GM18505 (cell line): ENCODE results near the gene TCP11.

Experiments
- ATAC-seq: cut with Tn5 transposase; IDR thresholded peaks from one replicate; pipeline ENCODE4 v1.9.1; 2021; ENCODE audit not compliant: unreplicated experiment
- POLR2A ChIP-seq: IDR thresholded peaks from 4 replicates; pipeline ENCODE4 v1.6.1; 2011; ENCODE audit warnings: borderline replicate concordance; ENCODE audit not compliant: insufficient read depth, insufficient read length; ENCODE audit errors: extremely low read depth

The TCP11 gene

GRCh38 chr6:35178932-35179832 lies 38.0 kb upstream of the TCP11 start:
- no peak for ATAC-seq
- TF ChIP-seq POLR2A, result no peak

DNA sequence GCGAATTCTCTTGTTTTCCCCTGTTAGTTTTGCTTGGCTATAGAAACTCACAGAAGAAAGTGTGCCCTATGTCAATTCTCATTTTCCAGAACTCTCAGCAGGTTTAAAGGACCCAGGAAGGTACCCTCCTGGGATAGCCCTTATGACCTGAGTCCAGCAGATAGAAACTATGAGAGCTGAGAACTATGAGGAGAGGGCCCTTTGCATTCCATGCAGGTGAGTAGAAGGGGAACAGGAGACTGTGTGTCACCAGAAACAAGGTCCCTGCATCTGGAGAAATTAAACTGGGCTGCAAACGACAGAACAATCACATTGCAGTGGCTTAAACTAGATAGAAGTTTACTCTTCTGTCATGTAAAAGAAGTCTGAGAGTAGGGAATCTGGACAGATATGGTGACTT lies 36.9 kb upstream of the TCP11 start:
- no peak for TF ChIP-seq POLR2A

GRCh38 chr6:35177596-35177995 lies 36.5 kb upstream of the TCP11 start:
- no peak for ATAC-seq
- no peak for TF ChIP-seq POLR2A

More for the DNA sequence above, 36.9 kb upstream of the TCP11 start:
- no peak for ATAC-seq

DNA sequence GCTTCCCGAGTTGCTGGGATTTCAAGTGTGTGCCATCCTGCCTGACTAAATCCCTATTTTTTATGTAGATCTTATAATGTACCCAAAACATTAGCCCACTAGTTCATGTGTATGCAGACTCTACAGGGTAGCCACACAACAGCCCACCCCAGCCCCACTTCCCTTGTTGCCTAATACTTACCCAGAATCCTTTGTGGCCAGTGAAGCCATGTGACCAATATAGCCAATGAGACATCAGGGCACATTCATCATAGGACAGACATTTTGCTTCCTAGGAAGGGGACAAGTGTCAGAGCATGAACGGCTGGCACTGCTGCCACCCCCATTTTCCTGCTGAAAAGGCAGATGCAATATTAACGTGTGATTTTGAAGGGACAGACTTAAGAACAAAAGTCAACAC lies 36.0 kb upstream of the TCP11 start:
- TF ChIP-seq POLR2A, result no peak
- no peak for ATAC-seq

DNA sequence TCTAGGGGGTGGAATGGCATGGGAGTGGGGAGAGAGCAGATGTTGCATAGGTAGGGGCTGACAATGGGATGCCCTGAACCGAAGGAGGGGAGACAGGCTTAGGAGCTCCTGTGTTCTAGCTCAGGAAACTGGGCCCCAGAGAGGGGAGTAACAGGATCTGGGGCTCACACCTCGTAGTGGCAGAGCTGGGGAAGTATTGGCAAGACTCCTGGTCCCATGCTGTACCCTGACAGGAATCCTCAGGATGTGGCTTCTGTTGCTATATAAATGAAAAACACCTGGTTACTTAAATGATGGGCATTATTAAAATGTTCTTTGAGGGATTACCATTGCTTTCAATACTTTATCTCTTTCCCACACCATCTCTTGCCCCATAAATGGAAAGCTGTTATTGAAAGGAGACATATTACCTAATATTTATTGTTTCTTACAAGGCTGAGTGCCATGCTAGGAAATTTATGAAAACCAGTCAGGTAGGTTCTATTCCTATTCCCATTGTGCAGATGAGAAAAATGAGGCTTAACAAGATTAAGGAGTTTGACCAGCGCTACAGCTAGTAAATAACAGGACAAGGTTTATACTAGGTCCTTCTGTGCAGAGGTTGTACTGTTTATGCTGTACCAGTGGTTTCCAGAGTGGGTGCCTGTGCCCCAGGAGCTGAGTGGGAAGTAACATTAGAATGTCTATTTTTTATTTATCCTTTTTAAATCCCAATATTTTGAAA lies 35.3 kb upstream of the TCP11 start:
- no peak for TF ChIP-seq POLR2A
- ATAC-seq, result no peak

- TF ChIP-seq POLR2A, result no peak
- no peak for ATAC-seq
Measured at GRCh38 chr6:35174501-35174900, 33.4 kb upstream of the TCP11 start.

- TF ChIP-seq POLR2A, result no peak
- no peak for ATAC-seq
Measured at GRCh38 chr6:35174088-35174434, 32.9 kb upstream of the TCP11 start.

GRCh38 chr6:35173427-35174087 lies 32.4 kb upstream of the TCP11 start:
- ATAC-seq, result no peak
- TF ChIP-seq POLR2A, result no peak

GRCh38 chr6:35173044-35173426 lies 31.9 kb upstream of the TCP11 start:
- TF ChIP-seq POLR2A, result no peak
- no peak for ATAC-seq

DNA sequence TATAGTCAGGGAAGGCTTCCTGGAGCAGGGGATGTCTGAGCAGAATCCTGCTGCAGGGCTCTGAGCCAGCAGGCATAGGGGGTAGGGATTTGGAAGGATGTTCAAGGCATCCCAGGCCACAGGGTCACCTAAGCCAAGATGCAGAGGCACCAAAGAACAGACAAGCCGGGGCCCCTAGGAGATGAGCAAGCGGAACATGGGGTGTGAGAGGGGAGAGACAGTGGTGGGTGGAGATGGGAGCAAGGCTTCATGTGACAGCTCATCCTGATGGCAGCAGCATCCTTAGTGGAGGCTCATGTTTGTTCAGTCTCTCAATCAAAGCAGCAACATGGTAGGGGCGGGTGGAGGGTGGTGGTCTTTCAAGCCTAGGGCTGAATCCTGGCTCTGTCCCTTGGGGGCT lies 29.8 kb upstream of the TCP11 start:
- no peak for ATAC-seq
- no peak for TF ChIP-seq POLR2A

- no peak for TF ChIP-seq POLR2A
- ATAC-seq, result no peak
Measured at GRCh38 chr6:35170166-35170565, 29.0 kb upstream of the TCP11 start.

DNA sequence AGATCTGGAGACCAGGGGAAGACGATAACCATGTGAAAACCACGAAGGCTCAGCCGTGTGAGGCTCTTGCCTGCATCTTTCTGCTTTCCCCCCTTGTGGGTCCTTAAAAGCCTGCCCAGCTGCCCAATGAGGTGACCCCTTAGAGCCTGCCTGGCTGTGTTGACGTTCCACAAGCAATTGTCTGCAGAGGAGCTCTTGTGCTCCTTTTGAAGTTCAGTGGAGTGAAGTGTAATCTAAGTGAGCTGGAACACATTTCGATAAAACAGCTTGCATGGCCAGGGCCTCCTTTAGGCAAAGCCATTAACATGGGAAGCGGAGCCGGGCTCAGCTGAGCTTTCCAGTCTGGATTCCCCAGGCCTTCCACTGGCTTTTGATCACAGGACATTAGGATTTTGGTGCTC lies 27.3 kb upstream of the TCP11 start:
- no peak for ATAC-seq

GRCh38 chr6:35167505-35167904 lies 26.4 kb upstream of the TCP11 start:
- ATAC-seq, result no peak

More for the DNA sequence above, 27.3 kb upstream of the TCP11 start:
- TF ChIP-seq POLR2A, result no peak

GRCh38 chr6:35166520-35166919 lies 25.4 kb upstream of the TCP11 start:
- ATAC-seq, result no peak
- no peak for TF ChIP-seq POLR2A

More at GRCh38 chr6:35167505-35167904, 26.4 kb upstream of the TCP11 start:
- TF ChIP-seq POLR2A, result no peak

DNA sequence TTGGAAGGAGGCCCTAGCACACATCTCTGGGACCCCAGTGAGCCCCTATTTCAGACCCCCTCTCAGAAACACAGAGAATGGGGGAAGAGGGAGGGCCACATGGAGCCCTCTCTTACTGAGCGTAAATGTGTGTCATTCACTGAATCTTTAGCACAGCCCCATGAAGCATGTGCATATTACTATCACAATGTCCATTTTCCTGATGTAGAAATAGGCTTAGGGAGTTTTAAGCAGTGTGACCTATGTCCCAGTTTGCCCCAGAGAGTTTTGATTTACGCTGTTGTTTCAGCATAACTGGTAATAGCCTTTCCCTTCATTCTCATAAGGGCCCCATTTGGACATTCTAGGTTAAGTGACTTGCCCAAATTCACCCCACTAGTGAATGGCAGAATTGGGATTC lies 25.0 kb upstream of the TCP11 start:
- ATAC-seq, result no peak
- no peak for TF ChIP-seq POLR2A
